GM19468 (cell line): ENCODE results near the gene CCR5AS.
"Not testable (repeated sequence)": the region's sequence is repeated elsewhere in the genome, so short reads cannot be mapped to it uniquely, and the experiment has no call there.

Experiments used
- ATAC-seq: cut with Tn5 transposase; IDR thresholded peaks from one replicate; pipeline ENCODE4 v1.9.1; 2021; ENCODE audit warnings: mild to moderate bottlenecking, moderate library complexity, moderate number of reproducible peaks; ENCODE audit not compliant: unreplicated experiment; ENCODE audit errors: extremely low read depth

The CCR5AS gene

DNA sequence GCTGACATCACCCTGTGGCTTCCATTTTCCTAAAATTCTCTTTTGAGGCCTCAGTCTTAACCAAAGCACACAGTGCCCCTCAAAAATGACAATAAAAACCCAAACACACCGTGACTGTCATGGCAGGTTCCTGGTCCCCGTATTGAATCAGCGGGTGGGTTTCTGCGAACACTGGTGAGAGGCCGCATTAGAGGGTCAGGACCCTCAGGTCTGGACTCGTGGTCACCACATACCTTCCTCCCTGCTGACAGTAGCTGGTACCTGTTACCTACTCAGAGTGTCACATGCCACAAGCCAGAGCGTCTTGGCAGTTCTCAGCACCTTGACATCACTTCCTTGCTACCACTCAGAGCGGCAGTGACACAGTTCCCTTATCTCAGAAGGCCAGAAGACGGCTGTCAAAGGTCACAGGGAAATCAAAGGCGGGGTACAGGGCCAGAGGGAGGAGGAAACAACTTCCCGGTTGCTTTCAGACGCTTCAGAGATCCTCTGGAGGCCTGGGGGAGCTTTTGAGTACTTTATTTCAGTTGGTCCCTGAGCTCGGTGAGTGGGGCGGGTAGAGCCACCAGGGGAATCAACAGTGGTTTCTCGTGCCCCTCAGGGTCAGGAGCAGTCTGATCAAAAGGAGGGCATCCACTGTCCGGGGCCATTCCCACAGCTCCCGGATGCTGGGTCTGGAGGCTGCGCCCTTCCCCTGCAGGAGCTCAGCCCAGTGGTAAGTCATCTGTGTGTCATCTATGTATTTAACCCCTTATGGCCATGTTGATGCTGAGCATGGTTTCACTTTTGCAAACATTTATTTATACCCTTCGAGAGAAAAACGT is at the start of gene CCR5AS, which contains the start of gene CCRL2:
Gene CCR5AS (minus strand): TSS at position 279 of the 824 bp plus-strand sequence.
Gene CCRL2 (plus strand): TSS at position 472 of the 824 bp plus-strand sequence. CDS start 821 bp downstream, outside the sequence.
- no peak for ATAC-seq

DNA sequence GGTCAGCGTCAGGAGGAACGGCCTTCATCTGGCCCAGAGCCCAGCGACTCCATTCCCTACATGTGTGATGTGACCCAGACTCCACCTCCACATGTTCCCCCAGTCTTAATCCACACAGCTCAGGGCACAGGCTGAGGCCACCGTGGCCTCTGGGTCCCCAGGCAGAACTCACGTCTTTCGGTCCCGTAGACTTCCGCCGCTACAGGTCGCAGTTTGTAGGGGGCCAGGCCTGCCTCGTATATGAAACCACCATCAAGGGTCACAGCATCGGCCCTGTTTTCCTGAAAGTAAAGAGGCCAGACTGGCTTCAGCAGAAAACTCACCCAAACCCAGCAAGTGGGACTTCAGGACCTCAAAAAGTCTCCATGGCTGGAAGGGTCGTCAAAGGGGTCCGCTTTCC is 49.3 kb upstream of the CCR5AS start:
- ATAC-seq = no peak

DNA sequence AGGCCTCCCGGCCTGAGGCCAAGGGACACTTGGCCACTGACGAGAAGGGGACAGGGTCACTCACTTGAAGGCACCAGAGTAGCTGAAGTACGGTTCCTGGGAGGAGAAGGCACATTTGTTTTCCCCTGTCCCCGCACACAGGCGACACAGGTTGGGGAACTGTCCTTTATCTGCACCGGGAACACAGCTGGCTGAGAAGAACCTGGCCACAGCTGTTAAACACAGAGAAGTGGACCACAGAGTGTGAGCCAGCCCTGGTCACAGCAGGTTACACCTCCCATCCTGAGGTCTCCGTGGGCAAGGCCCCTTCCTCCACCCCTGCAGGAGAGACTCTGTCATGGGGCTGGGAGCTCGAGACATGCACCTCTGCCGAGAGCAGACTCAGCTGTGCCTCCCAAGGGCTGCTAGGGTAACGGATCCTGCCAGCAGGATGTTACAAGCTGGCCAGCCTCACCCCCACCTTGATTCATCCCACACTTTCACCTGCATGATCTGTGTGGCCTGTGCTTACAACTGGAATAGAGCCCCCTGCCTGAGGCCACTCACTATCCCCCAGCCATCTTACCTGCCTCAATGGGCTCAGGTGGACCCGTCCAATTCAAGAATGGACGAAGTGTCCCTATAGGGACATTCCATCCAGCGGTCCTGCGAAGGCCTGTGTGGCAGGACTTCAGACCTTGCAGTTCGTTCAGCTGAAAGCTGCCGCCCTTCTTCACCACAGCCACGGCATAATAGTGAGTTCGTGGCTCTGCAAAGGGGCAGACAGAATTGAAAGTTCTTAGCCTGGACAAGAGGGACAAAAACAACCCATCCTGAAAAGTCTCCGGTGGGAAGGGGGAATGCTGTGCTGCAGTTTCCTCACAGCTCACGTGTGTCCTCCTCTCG is 48.6 kb upstream of the CCR5AS start:
- ATAC-seq = no peak

DNA sequence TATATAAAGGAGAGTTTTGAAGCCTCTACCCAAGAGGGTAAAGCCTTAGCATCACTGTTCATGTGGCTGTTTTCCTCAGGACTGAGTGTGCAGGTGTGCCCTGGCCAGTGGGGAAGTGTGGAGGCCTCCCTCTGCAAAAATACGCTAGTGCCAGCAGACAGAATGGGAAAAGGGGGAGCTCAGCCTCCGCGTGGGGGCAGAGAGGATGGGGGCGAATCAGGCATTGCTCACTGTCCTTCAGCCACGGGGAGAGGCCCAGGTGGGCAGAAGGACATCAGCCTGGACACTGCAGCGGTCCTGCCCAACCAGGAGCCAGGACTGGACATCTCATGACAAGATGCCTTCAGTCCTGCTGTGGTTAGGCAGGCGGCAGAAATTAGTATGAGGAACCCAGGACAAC is 47.7 kb upstream of the CCR5AS start:
- ATAC-seq = no peak

DNA sequence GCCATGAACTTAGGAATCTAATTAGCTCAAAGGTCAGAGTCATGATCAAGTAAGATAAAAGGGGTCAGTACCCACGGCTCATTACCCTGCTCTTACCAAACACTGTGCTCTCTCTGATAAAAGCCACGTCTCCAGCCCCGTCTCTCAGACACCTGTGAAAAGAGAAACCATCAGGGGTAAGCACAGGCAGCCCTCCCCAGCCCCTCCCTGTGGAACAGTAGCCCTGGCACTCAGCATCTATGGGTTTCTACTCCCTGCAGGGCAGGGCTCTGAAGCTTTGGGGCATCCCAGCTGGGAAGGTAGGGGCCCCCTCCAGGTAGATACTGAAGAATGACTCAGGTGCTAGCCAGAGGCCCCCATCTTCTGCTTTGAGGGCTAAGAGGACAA is 47.3 kb upstream of the CCR5AS start:
- no peak for ATAC-seq

DNA sequence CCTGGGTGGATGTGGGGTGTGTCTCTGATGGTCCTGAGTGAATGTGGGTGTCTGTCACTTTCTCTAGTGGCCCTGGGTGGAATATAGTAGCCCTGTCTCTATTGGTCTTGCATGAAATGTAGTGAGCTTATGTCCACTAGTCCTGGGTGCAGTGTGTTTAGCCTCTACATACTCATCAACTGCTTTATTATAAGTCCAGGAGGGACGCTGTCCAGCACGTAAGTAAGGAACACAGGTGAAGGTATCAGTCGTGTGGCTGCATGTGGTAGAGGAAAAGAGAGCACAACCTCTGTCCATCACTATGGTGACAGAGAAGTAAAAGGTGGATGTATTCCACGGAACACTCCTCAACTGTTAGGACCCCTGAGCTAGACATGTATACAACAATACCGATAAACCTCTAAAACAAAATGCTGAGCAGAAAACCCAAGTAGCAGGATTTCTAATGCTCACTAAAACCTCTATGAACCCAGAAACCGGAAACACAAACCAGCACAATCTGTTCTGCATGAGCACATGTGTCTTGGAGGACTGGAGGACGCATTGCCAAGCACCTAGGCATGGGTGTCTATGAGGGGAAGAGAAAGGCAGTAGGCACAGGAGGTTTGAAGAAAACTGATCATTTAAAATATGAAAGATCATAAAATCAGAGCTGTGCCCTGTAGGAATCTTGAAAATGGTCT is 46.8 kb upstream of the CCR5AS start:
- no peak for ATAC-seq

DNA sequence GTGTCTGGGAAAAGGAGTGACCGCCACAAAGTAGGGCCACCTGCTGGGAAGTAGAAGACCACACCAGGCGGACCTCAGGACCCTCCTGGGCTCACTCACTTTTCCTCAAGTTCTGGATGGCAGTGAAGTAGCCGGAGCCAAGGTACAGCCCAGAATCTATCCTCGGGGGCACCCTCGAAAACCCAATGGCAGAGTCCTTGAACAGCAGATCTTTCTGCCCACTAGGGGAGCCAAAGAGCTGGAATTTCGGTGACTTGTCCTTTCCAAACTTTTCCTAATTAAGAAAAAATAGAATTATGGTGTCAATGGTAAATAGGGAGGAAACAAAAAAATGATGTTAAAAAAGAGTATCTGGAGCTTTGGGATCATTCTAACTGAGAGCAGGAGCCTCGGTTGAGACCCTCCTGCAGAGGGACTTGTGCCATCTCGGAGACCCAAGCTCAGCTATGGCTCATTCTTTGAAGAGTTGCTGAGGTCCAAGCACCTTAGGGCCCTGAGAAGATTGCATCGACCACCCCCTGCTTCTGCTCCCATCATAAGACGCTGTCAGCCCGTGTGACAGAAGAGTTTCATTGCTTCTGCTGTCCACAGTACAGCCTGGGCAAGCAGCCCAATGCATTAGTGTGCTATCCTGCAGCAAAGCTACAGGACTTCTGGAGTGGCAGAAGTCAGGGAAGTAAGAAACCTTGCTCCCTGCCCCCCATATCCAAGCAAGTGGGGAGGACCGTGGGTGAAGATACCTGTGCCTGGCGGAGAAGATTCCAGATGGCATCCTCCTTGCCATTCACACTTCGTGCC is 43.1 kb upstream of the CCR5AS start:
- no peak for ATAC-seq

DNA sequence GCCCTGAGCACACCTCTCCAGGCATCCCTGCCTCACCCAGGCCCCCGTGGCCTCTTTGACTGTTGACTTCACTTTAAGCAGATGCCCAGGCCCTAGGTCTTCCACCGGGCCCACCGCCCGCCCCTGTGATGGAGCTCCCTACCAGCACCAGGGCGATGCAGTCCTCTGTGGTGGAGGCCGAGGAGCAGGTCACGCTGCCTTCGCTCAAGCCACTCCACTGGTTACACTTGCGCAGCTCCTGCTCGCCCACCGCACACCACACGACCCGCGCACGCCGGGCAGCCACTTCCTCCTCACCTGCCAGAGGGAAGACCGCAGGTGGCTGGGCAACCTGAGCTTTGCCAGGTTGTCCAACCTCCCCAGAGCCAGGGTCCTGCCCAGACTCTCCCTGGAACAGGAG is 41.9 kb upstream of the CCR5AS start:
- ATAC-seq = no peak

DNA sequence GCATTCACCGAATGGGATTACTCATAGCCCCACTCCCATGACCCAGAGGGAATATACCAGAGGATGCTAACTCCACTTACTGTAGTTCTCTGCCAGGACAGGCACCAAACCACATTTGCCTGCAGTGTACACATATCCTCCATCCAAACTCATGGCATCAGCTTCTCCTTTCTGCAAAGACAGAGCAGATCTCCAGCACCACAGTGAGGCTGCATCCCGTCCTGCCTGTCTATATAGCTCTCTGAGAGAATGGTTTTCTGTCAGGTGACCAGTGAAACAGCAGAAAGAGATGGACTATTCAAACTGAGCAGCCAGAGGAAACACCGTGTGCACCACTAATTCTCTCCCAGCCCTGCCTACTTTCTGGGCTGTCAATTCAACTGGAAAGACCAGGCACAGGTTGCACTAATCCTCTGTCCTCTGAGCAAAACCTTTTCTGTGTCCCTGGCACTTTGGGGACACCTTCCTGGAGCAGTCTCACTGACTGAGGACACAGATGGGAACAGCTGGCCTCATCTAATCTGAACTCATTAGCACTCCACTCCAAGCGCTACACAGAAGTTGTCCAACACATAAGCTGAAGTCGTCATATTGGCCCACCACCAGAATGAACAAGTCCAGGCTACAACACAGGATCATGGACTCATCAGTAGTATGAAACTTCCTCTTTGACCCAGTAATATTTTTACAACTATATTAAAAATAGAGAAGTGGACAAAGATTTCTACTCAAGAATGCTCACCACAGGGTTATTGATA is 40.5 kb upstream of the CCR5AS start:
- ATAC-seq = no peak

DNA sequence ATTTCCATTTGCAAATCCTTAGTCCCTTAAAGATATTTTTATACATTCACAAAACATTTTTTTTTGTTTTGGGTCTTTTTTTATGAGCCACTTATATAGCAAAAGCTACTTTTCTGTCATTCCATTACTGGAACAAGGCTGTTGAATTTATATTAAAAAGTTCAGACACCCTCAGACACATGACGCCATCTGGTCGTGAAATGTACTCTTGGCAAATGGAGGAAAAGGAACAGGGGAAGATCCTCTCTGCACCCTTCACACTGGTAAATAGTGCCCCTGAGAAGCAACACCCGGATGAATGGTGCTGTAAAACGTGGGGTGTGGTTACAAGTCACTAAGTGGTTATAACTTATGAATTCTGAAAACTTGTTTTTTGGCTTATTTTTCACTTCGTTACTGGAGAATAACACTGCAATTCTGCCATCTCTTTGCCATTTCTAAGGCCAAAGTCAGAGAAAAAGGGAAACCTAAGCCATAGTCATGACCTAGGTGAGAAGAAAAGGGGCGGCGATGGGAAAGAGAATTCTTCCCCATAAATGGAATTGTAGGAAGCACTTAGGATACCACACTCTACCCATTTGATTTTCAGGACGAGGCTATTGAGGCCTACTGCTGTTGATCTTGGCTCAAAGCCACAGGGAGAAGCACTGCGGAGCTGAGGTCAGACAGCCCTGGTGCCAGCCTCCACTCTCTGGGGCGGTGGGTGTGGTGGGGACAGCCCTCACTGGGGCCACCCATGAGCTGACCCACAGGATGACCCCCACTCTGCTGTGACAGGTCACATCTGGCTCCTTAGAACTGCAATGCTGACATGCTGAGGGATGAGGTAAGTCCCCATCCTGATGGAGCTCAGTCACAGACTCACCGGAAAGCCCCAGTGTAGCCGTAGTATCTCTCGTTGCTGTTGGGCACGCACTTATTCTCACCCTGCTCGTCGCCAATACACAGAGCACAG is 36.0 kb upstream of the CCR5AS start:
- no peak for ATAC-seq

DNA sequence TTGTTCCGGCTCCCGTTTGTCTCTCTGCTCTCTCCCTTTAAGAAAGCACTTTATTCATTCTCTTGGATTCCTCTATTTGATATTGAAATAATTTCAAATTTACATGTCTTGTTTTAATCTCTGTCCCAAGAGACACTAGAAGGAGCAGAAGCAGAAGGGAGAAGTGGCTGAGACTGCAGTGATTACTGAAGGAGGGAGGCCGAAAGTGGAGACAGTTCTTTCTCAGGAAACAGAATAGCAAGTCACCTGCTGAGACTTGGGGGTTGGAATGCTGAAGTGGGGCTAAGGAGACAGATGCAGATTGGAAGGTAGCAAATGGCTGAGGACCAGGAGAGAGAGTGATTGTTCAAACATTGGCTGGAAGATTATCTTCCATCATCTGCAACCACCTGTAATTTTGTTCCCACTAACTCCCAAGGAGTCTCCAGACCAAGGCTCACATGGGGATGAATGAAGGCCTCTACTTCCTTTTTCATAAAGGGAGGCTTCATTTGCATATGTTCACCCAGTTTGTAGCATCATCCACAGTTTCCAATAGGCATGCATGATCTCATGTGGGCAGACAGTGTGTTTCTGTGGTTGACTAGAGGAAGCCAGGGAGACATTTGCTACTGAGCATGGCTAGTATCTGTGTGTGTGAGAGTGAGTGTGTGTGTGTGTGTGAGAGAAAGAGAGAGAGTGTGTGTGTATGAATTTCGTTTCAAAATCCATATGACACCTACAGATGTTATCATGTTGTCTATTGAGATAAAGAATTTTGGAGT is 33.8 kb upstream of the CCR5AS start:
- peak; percentile 30 for ATAC-seq

DNA sequence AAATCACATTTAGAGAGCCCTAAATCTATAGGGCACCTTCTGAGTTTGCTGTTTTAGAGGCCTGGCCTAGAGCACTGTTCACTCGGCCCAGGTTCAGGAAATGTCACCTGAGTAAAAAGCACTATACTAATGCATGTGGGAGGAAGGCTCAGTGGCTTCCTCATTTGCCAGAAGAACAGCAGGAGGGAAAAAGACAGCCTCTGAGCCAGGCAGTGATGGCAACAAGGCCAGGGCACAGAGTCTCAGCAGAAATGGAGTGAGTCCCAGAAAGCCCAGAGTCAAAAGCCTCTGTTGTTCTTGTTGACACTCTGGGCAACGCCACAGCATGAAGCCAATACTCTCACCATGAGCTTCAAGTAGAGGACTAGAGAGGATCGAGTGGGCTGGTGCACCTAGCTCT is 32.0 kb upstream of the CCR5AS start:
- ATAC-seq = no peak

DNA sequence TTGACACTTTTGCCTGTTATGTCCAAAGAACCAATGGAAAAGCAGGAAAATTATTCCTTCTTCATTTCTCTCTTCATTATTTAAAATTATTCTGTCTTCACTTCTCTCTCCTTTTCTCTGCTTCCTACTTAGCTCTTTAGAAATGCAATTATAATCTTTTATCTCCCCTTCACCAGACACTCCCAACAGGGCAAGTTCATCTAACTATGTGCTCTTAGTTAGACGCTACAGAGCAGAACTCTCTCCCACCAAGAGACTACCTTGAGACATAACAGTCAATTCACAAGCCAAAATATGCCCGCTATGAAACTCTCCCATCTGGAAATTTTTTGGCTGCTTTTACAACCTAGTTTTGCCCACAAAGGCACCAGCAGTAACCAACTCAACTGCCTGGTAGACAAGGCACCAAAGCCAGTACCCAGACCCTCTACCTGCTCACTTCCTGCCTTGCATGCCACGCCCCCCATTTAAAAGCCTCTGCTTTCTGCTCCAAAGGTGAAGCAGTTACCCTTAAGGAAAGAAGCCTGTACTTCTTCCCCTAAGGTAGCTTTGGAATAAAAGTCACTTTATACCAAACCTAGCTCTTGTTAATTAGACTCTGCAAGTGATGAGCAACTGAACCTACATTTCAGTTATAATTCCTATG is 28.3 kb upstream of the CCR5AS start:
- no peak for ATAC-seq

DNA sequence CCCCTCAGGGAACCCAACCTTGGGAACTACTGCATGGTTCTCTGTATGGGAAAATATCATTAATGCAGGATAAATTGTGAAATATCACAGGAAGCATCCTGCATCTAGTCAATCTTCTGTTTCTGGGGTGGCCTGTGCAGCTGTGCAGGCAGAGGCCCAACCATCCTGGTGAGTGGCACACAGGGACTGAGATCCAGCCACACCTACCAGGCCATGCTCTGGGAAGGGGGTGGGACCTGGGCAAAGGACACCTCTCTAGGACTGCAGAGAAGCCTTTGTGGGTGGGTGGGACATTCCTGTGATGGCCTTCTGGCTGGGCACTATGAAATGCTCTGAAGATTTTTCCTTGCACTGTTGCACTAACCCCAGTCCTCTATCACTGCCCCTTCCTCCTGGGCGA is 27.0 kb upstream of the CCR5AS start:
- no peak for ATAC-seq

DNA sequence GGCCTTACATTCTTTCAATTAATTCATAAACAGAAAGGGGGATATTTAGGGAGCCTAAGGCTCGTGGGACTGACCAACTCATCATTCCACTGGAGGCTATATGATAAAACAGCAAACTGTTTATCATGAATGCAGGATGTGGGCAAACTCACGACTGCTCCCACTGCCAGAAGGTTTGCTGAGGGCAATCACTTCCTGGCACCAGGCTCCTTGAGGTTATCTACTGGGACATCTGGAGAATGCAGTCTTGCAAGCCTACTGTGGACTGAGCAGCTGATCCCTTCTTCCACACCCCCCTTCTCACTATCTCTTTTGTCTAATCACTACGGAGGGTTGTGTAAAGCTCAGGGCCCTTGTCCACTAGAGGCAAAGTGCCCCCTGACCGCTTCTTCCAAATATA is 26.3 kb upstream of the CCR5AS start:
- not testable (repeated sequence) for ATAC-seq

DNA sequence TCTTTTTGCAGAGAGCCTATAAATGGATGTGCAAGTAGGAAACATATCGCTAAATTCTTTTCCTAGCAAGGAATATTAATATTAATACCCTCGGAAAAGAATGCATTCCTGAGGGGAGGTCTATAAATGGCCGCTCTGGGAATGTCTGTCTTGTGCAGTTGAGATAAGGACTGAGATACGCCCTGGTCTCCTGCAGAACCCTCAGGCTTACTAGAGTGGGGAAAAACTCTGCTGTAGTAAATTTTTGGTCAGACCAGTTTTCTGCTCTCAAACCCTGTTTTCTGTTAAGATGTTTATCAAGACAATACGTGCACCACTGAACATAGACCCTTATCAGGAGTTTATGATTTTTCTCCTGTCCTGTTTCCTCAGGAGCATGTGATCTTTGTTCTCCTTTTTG is 25.0 kb upstream of the CCR5AS start:
- not testable (repeated sequence) for ATAC-seq

DNA sequence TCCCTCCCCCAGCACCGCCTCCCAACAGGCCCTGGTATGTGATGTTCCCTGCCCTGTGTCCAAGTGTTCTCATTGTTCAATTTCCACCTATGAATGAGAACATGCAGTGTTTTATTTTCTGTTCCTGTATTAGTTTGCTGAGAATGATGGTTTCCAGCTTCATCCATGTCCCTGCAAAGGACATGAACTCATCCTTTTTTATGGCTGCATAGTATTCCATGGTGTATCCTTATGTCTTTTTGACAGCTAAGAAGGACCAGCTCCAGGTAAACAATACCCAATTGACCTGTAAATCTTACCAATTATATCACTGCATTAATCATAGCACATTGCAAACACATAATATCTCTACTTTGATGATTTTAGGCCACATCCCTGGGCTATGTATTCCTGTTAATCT is 24.0 kb upstream of the CCR5AS start:
- ATAC-seq = not testable (repeated sequence)
